ENCODE measurements around the gene ALDH7A1. TPM values are rescaled to one million over a fixed set of nuclear protein-coding genes. Genes with fewer than 3 reads are reported as not detected.

Gene ALDH7A1
- total and polyA plus RNA-seq, 12 donors, result 19.5 to 65.7 (median 48.4) TPM

- Histone ChIP-seq H3K4me3 (peak overlapping the region; percentile 59 to 75 (median 68)), H3K9me3 (peaks cover 0 to 6% (median 0%) of the 10 kb centered on the region in 11 donors), H3K27me3 (no peaks in the 10 kb centered on the region), H3K4me1 (peaks cover 5 to 27% (median 15%) of the 10 kb centered on the region in 9 donors), H3K27ac (peak overlapping the region in 9 of 10 donors; percentile 67 to 90 (median 76)), H3K36me3 (peaks cover 0 to 22% (median 0%) of the 10 kb centered on the region in 9 donors)
- no peak for DNase-seq
- peak in 1 of 8 donors; percentile 26 for ATAC-seq
- intact Hi-C loops (cut with DNase I), result loop anchor here in 2 of 10 donors (5.0 kb wide), 2 partner anchors 253 to 258 kb away; no protein-coding TSS in a partner anchor
- no peak for TF ChIP-seq CTCF (IDR thresholded peaks at IDR 0.05)
- WGBS, 2 donors, result 59 to 60% methylated on average over 22 of the region's 22 CpGs
Measured at GRCh38 chr5:126595486-126596083, 566 bp upstream of the ALDH7A1 start.

GRCh38 chr5:126591549-126591948 is 3.5 kb downstream of the ALDH7A1 start:
- intact Hi-C loops (cut with DNase I), result no loop called here
- Histone ChIP-seq H3K36me3 (peaks cover 0 to 56% (median 6%) of the 10 kb centered on the region in 9 donors), H3K4me1 (peaks cover 5 to 21% (median 15%) of the 10 kb centered on the region in 9 donors)

GRCh38 chr5:126589536-126590297 is 5.3 kb downstream of the ALDH7A1 start:
- no peaks in the 10 kb centered on the region for H3K27me3 ChIP-seq
- peaks cover 0 to 74% (median 6%) of the 10 kb centered on the region in 9 donors for H3K36me3 ChIP-seq
- WGBS, 2 donors, result 97% methylated on average over 28 of the region's 28 CpGs
- no peak overlapping the region for H3K4me3 ChIP-seq
- intact Hi-C loops (cut with DNase I), result no loop called here
- peaks cover 5 to 21% (median 14%) of the 10 kb centered on the region in 9 donors for H3K4me1 ChIP-seq
- DNase-seq, result no peak
- no peak for TF ChIP-seq CTCF (IDR thresholded peaks at IDR 0.05)
- no peak for ATAC-seq
- H3K9me3 ChIP-seq, result no peaks in the 10 kb centered on the region
- no peak overlapping the region for H3K27ac ChIP-seq

More at GRCh38 chr5:126591549-126591948, 3.5 kb downstream of the ALDH7A1 start:
- no peak for TF ChIP-seq CTCF (IDR thresholded peaks at IDR 0.05)
- DNase-seq (no peak), ATAC-seq (no peak)
- no peaks in the 10 kb centered on the region for H3K27me3 ChIP-seq
- peaks cover 0 to 6% (median 0%) of the 10 kb centered on the region in 11 donors for H3K9me3 ChIP-seq
- H3K27ac ChIP-seq, result no peak overlapping the region
- H3K4me3 ChIP-seq, result no peak overlapping the region
- WGBS, 2 donors, result 89 to 96% methylated on average over 1 of the region's 1 CpG

GRCh38 chr5:126587551-126588390 is 7.2 kb downstream of the ALDH7A1 start:
- no peaks in the 10 kb centered on the region for H3K9me3 ChIP-seq
- H3K27me3 ChIP-seq, result no peaks in the 10 kb centered on the region
- H3K4me3 ChIP-seq, result no peak overlapping the region
- H3K36me3 ChIP-seq, result peaks cover 0 to 94% (median 6%) of the 10 kb centered on the region in 9 donors
- peaks cover 0 to 8% (median 0%) of the 10 kb centered on the region in 9 donors for H3K4me1 ChIP-seq
- no peak overlapping the region for H3K27ac ChIP-seq
- intact Hi-C loops (cut with DNase I), result no loop called here
- WGBS, 2 donors, result 72% methylated on average over 9 of the region's 9 CpGs
- ATAC-seq (peak in 1 of 8 donors; percentile 31), DNase-seq (no peak)
- TF ChIP-seq CTCF (IDR thresholded peaks at IDR 0.05), result no peak
